ENCODE data around the gene STRN3.

The STRN3 gene

GRCh38 chr14:31024010-31024480 is 2.1 kb downstream of the STRN3 start:
- no peak for TF ChIP-seq CTCF (IDR thresholded peaks at IDR 0.05; ENCODE audit: low read depth, low read length)
- DNase-seq (ENCODE audit: extremely low read depth, low read depth), result no peak

GRCh38 chr14:31022386-31022785 is 3.8 kb downstream of the STRN3 start:
- no peak for DNase-seq (ENCODE audit: extremely low read depth, low read depth)
- TF ChIP-seq CTCF (IDR thresholded peaks at IDR 0.05; ENCODE audit: low read depth, low read length), result no peak

- no peak for DNase-seq (ENCODE audit: extremely low read depth, low read depth)
- TF ChIP-seq CTCF (IDR thresholded peaks at IDR 0.05; ENCODE audit: low read depth, low read length), result no peak
Measured at GRCh38 chr14:31021576-31021949, 4.6 kb downstream of the STRN3 start.

- DNase-seq (ENCODE audit: extremely low read depth, low read depth), result no peak
- no peak for TF ChIP-seq CTCF (IDR thresholded peaks at IDR 0.05; ENCODE audit: low read depth, low read length)
Measured at GRCh38 chr14:31020834-31021575, 5.2 kb downstream of the STRN3 start.

GRCh38 chr14:31018057-31018645 is 8.0 kb downstream of the STRN3 start:
- no peak for TF ChIP-seq CTCF (IDR thresholded peaks at IDR 0.05; ENCODE audit: low read depth, low read length)
- DNase-seq (ENCODE audit: extremely low read depth, low read depth), result no peak

GRCh38 chr14:31013841-31014240 is 12.3 kb downstream of the STRN3 start:
- DNase-seq (ENCODE audit: extremely low read depth, low read depth), result no peak
- no peak for TF ChIP-seq CTCF (IDR thresholded peaks at IDR 0.05; ENCODE audit: low read depth, low read length)

GRCh38 chr14:31010935-31011334 is 15.2 kb downstream of the STRN3 start:
- no peak for DNase-seq (ENCODE audit: extremely low read depth, low read depth)
- no peak for TF ChIP-seq CTCF (IDR thresholded peaks at IDR 0.05; ENCODE audit: low read depth, low read length)

Data from AG09319 (cell line).